Stimulated activated CD8-positive, alpha-beta memory T cell treated with anti-CD3 and anti-CD28 coated beads, Interleukin-4, amount 100 ng/mL, for 4 hours (primary cell): ENCODE data around the gene NDRG4.

ENCODE experiments used
- DNase-seq, 2 donors: peaks; one replicate each; pipeline ENCODE4 v3.0.0-alpha.2; 2020; ENCODE audit warnings: low read depth in 2 of 2, low spot score in 1 of 2

Gene NDRG4

DNA sequence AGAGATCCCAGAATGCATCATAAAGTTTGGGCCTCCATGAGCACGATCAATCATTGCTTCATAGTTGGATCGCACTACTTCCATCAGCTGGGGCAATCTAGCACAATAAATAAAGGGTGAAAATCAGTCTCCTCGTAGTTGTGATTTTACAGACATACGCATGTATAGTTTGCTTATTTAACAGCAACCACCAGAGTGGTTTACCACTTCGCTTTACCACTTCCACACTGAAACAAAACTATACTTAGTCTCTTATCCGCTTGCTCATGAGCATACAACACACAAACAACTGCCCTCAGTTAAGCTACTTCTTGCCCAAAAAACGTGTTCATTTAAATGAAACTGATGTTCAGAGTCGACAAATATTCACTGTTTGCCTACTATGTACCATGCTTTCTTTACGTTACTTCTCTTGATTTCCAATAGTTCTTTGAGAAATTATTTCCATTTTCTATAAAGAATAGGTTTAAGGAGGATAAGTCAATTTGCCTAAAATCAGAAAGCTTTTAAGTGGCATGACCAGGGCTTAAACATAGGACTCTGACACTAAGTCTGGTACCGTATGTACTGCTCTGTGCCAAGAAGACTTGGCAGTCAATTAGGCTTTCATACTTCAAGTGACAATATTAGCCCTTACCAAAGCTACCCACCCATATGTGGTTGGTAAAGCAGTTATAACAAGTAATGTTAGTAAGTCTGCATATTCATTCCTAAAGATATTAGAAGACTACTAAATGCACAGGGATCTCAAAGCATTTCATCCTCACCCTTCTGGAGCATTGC, 37.4 kb downstream of the NDRG4 start:
- no peak for DNase-seq

DNA sequence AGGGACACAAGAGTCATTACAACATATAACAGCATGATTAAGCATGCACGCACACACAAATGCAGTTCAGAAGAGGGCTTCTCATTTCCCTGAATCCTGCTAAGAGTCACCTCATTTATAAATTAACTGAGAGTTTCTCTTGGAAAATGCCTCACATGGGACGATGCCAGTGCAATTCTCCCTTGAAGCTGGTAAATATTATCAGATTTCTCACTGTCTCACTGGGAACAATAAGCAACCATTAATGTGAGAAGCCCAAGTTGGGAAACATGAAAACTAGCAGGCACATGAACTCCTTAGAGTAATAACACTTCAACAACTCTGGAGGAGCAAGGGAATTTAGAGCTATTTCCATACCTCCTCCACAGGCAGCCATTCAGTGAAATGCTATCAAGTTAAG, 41.8 kb downstream of the NDRG4 start:
- no peak for DNase-seq

DNA sequence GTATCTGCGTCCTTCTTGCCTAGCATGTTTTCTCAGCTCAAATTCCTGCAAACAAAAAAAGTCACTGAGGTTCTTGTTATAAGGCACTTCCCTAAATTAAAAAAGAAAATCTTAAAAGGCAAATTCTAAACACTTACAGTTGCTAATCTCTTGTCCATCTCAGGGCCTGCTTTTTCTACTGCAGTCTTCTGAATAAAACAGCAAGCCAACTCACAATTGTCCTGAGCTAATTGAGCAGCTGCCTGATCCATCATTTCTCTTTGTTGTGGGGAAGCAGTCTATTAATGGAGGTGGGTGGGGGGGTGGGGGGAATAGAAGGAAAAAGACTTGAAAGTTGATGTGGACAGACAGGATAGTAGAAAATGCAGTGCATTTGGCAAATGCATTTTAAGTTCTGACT, 42.3 kb downstream of the NDRG4 start:
- DNase-seq, result no peak

DNA sequence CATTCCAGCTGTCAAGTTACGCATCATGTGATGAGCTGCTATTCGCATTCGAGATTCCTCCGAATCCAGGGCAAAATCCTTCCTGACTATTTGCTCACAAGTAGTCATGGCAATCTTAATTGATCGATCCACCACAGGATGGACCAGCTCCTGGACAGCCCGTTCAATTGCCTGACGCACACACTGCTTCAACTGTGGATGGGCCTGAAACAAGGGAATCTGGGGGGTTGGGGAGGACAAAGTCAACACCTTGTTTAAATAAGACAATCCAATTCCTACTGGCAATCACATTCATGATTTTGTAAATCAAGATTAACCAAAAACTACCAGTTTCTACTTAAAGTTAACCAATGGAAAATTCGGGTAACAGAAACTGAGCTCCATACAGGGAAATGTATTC, 43.7 kb downstream of the NDRG4 start:
- no peak for DNase-seq

DNA sequence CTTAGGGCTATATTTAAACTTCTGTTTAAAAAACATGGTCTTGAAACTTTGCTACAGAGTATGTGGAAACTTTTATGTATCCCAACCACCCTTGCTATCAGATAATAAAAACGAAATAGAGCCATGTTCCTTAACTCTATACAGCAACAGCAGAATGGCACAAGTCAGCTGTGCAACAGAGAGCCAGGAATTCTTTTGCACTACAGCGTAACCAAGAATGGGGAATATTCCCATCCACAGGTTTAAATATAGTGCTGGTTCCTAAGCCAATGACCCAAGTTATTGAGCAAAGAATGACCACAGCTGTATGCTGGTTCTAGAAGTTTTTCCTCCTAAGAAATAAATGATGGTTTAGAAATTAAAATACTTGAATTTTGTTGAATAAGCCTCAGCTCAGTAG, 48.4 kb downstream of the NDRG4 start:
- DNase-seq, result no peak

DNA sequence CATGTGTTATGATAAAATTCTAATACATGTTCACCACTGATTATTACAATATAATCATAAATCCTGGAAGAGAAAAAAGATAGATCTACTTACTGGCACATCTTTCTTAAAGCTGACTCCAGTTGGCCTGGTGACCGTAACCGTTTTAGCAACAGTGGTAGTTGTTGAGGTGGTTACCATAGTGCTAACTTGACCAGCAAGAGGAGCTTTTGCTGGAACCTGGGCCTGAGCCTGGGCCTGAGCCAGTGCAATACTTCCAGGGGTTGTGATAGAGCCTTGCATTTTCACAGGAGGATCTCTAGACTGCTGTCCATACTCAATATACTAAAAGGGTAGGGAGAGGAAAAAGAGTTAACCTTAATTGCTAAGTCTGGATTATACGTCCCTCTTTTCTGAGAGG, 51.6 kb downstream of the NDRG4 start:
- DNase-seq, result no peak

DNA sequence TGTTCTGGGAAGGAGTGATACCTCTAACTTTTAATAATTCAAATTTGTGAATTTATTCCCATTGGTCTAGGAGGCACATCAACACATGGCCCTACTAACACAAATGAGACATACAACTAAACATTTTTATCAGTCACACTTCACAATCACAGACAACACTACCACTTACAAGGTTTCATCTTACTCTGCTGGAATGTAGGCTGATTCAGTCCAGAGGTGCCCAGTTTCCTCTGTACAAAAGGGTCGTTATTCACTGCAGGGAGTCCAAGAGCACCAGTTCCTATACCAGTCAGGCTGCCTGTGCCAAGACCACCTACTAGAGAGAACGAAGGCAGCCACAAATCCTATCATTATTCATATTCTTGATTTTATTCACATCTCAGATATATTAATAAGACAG, 56.7 kb downstream of the NDRG4 start:
- no peak for DNase-seq
